Measurements from ENCODE around the gene SMYD3.

Gene SMYD3

DNA sequence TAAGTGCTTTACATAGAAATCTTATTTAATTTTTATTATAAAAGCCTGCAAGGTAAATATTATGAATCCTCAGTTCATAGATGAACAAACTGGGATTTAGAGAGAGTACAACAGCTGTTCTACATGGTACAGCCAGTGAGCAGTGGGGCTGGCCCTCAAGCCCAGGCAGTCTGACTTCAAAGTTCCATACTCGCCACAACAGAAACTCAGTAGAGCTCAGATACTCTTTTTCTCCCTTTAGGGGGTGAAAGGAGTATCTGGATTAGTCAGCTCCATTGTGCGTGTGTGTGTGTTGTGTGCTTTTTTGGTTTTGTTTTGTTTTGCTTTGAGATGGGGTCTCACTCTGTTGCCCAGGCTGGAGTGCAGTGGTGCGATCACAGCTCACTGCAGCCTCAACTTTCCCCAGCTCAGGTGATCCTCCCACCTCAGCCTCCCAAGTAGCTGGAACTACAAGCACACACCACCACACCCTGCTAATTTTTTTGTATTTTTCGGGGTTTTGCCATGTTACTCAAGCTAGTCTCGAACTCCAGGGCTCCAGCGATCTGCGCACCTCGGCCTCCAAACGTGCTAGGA lies 378.5 kb downstream of the SMYD3 start:
- DNase-seq: no peak

DNA sequence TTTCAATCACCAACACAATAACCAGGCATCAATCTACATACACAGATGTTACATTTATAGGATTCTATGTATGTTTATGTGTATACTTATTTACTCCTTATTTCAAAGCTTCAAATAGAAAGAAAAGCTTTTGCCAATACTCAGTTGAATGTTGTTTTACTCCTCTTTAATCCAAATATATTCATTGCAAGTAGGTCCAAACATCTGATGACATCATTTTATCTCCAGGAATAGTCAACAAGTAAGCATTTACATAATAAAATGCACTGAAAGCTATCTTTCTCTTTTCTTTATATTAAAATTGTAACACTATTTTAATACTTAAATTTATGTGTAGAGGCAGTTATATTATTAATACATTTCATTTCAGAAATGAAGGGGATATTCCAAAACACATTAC lies 380.5 kb downstream of the SMYD3 start:
- no peak for DNase-seq

GRCh38 chr1:246122071-246122470 lies 385.0 kb downstream of the SMYD3 start:
- no peak for DNase-seq

DNA sequence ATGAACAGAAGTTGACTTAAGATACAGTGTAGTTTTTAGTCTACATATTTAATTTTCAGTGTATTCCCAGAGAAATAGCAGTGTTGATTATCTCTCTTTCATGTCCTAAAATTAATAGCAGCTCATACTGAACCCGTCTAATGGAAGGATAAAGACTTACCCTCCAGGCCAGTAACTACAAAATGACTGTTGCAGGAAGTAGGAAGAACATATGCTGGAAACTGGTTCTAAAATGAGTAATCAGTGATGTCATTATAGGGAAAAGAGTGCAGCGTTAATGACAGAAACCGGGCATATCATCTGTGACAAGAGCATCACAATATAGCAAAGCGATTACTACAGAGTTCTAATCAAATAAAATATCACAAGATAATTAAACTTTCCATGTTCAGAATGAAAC lies 385.5 kb downstream of the SMYD3 start:
- no peak for DNase-seq

DNA sequence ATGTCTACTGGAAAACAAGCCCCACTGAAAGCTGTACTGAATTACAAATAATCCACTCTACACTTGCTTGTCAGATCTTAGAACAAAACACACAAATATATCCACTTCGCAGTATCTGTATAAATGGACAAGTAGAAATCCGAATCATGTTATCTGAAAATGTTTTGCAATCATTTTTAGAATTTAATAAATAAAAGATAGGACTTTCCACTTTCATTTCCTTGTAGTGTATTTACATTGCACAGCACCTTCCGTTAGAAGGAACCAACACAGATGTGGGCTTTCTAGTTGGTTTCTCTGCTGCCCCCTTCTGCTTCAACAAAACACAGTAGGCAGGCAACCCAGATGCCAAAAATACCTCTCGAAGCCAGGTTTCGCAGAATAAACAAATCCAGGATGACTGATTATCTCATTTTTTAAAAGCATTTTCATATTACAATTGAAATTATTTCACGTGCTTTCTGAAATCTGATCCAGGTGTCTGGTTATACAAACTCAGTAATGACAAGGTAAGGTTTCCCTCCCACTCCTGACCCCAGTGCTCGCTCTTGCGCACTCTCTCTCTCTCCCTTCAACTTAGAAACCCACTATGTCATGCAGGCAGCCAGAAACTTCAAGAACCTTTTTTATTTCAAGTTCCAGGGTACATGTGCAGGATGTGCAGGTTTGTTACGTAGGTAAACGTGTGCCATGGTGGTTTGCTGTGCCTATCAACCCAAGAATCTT lies 389.9 kb downstream of the SMYD3 start:
- DNase-seq: peak; percentile 26

- no peak for DNase-seq
Observed at GRCh38 chr1:246114369-246114768, 392.7 kb downstream of the SMYD3 start.

DNA sequence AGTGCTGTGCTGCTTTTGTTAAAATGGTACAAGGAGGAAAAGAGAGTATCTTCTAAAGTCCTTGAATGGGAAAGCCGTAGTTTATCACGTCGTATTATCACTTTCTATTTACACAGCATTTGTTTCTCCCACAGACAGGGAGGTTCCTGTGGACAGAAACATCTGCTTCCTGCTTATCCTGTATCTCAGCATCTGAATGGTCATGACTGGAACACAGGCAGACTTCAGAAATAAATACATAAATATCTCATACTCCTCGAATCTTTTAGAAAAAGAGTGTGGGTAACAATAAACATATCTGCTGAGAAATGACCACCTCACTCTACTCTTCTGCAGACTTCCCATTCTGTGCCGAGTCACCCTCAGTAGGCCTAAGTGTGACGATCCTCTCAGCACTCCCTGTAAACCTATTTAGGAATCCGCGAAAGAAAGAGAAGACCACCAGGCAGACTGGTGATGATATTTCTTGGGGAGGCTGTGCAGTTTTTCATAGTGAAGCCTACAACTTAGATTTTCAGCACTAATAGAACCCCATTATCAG lies 393.5 kb downstream of the SMYD3 start:
- no peak for DNase-seq

GRCh38 chr1:246111570-246111969 lies 395.5 kb downstream of the SMYD3 start:
- DNase-seq: no peak

DNA sequence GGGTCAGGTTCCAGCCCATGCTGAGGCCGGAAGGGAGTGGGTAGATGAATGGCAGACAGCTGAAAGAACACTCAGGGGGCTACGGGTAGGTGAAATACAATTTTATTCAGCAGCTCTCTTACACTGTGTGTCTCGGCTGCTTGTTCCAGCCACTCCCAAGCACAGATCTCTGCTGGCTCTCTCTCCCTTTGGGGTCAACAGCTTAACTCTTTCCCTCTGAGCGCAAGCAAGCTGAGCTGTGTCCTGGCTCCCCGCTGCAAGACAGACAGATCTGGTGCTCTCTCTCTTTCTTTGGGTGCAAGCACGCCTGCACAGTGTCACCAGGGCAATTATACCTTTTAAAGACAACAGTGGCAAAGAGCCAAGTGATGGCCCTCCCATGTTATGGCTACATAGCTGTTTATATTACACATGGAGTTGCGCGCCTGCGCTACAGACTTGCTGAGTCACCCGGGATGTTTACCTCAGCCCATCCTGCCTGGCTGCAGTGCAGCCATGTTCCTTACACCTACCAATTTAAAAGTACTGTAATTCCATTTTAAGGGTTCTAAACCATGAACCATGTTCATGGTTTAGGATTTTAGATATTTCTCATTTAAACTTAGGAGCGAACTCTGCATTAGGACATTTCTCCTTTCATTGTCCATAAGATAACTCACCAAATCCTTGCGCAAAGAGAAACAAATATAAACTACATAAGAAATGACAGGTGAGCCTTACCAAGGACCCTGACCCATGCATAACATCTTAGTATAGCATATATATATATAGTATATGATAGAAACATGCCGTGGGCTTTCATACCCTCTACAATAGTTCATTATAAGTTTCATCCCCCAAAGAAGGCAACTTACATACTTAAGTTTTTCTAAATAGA lies 396.5 kb downstream of the SMYD3 start:
- no peak for DNase-seq

GRCh38 chr1:246108278-246108925 lies 398.7 kb downstream of the SMYD3 start:
- no peak for DNase-seq

DNA sequence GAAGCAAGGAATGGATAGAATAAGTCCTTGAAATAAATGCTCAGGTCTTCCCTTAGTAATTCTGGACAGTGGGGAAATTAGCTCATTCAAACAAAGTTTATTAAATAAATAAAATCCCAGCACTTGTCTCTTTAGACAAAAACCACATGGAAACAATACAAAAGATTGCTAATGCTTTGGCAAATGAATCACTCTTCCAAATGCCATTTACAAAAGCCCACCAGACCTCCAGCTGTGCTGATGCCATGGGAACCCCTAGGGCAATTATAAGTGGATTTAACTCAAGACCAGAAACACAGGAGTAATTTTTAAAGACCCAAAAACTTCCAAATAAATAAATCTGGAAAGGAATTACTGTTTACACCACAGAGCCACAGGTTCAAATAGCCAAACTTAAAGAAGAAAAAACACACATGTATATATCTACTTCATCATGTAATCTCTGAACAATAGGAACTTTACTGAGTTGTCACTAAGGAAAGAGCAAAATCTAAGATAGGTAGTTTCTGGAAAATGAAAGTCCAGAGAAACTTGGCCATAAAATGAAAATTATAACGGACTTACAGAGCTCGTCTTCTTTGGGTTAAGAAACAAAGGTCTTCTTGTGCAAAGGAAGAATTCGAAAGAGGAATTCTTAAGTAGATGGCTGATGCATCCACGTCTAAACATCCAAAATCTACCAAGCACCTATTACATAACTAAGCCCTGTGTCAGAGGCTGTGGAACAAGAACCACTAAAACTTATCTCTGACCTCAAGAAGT lies 399.4 kb downstream of the SMYD3 start:
- DNase-seq: no peak

GRCh38 chr1:246106342-246106763 lies 400.7 kb downstream of the SMYD3 start:
- no peak for DNase-seq

GRCh38 chr1:246104927-246105326 lies 402.2 kb downstream of the SMYD3 start:
- DNase-seq: no peak

GRCh38 chr1:246099570-246099969 lies 407.5 kb downstream of the SMYD3 start:
- no peak for DNase-seq

DNA sequence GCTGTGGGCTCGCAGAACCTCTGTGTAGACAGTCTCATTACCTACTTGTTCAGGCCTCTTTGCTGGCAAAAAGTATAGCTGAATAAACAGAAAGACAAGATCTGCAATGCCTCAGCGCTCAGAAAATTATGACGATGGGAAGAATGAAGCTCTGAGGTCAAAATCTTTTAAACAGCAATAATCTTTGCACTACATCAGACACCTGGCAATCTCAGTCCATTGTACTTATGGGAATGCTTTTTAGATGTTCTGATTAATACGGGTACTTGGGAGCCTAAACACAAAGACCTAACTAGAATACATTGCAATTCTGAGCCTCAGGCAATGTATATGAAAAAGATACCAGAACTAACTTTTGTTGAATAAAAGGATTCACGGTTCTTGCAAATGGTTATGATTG lies 410.7 kb downstream of the SMYD3 start:
- DNase-seq: no peak

- no peak for DNase-seq
Observed at GRCh38 chr1:246095443-246095842, 411.6 kb downstream of the SMYD3 start.

- DNase-seq: no peak
Observed at GRCh38 chr1:246093230-246093629, 413.8 kb downstream of the SMYD3 start.

GRCh38 chr1:246092136-246092535 lies 414.9 kb downstream of the SMYD3 start:
- DNase-seq: no peak

DNA sequence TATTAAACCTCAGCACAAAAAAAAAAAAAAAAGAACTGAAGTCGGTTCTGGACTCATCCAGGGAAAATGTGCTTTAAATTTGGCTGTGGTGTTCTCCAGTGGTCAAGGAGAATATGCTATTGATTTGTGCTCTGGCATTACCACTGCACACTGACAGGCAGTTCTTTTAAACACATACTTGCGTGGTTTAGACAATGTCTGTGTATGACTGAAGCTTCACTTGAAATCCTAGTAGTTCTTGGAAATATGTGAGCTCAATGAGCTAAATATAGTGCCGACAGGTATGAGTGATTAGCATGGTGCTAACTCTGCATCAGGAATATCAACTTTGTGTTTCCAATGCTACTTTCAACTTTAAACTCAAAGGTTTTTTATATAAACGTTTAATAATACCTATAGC lies 415.6 kb downstream of the SMYD3 start:
- no peak for DNase-seq

- DNase-seq: no peak
Observed at GRCh38 chr1:246086191-246086590, 420.9 kb downstream of the SMYD3 start.

GRCh38 chr1:246083416-246083815 lies 423.7 kb downstream of the SMYD3 start:
- DNase-seq: no peak

All from NCI-H2171 (cell line).